H1 (cell line): ENCODE results near the gene EIF1B. TPM values are rescaled to one million over a fixed set of nuclear protein-coding genes. Genes with fewer than 3 reads are reported as not detected.

ENCODE experiments used
- CTCF ChIA-PET: fragments of 300-600 bp; sonication (Branson Sonifier 250); formaldehyde crosslinking; loops from one replicate; lab custom pipeline; 2021; ENCODE audit not compliant: partially characterized antibody; lab: Charles Lee
- POLR2A ChIA-PET: fragments of 300-600 bp; sonication (Branson Sonifier 250); formaldehyde crosslinking; loops from one replicate; lab custom pipeline; 2021; ENCODE audit warnings: inconsistent platforms; ENCODE audit not compliant: partially characterized antibody; lab: Charles Lee
- DNase-seq, 2 experiments: peaks; one replicate each; pipeline versions ENCODE4 v3.0.0 to v3.0.0-alpha.2; 2010 to 2022; ENCODE audit warnings: low spot score in 2 of 2, low read depth in 1 of 2, mixed read lengths in 1 of 2
- FAIRE-seq: peaks from 2 replicates; lab custom pipeline; 2011; peaks lifted over from hg19 to GRCh38; lab: Jason Lieb, UNC
- H2AFZ ChIP-seq: 2 replicates; pipeline ENCODE4 v1.8.1; 2012; ENCODE audit warnings: low read length, inconsistent platforms
- H2AK5ac ChIP-seq: 2 replicates; pipeline ENCODE4 v1.6.1; 2013; ENCODE audit warnings: low read depth, low read length
- H2BK120ac ChIP-seq: replicated peaks from 2 replicates; pipeline ENCODE3; 2013; ENCODE audit warnings: low read depth, low read length, inconsistent platforms
- H2BK12ac ChIP-seq: 2 replicates; pipeline ENCODE4 v1.6.1; 2013; ENCODE audit warnings: low read depth, low read length
- H2BK15ac ChIP-seq: 2 replicates; pipeline ENCODE4 v1.6.1; 2013; ENCODE audit warnings: low read length
- H2BK20ac ChIP-seq: 2 replicates; pipeline ENCODE4 v1.6.1; 2013; ENCODE audit warnings: low read length
- H2BK5ac ChIP-seq: 2 replicates; pipeline ENCODE4 v1.6.1; 2013; ENCODE audit warnings: low read depth, low read length
- H3K14ac ChIP-seq: 2 replicates; pipeline ENCODE4 v1.6.1; 2013; ENCODE audit warnings: inconsistent platforms; ENCODE audit not compliant: insufficient read length
- H3K18ac ChIP-seq: 2 replicates; pipeline ENCODE4 v1.6.1; 2013; ENCODE audit warnings: low read length; ENCODE audit errors: extremely low read depth
- H3K23ac ChIP-seq: 2 replicates; pipeline ENCODE4 v1.6.1; 2013; ENCODE audit warnings: inconsistent platforms; ENCODE audit not compliant: insufficient read length
- H3K23me2 ChIP-seq: 2 replicates; pipeline ENCODE4 v1.6.1; 2013; ENCODE audit warnings: low read depth, low read length
- H3K27ac ChIP-seq: 2 replicates; pipeline ENCODE4 v1.6.1; 2011; ENCODE audit warnings: low read depth, low read length, inconsistent platforms
- H3K27me3 ChIP-seq, 4 experiments: replicated peaks in 1 of 4; 1 replicate in 1 of 4; 2 replicates in 3 of 4; pipeline versions ENCODE4 v1.6.1 to v1.8.1; 2011 to 2013; ENCODE audit warnings: low read length in 3 of 4, mild to moderate bottlenecking in 3 of 4, inconsistent platforms in 2 of 4, mixed read lengths in 2 of 4, moderate library complexity in 1 of 4; ENCODE audit not compliant: control insufficient read depth in 3 of 4, insufficient read depth in 3 of 4; ENCODE audit errors: extremely low read depth in 1 of 4
- H3K36me3 ChIP-seq, 4 experiments: 2 replicates each; pipeline versions ENCODE4 v1.6.1 to v1.8.1; 2011 to 2013; ENCODE audit warnings: mild to moderate bottlenecking in 4 of 4, low read length in 3 of 4, moderate library complexity in 2 of 4, control low read depth in 1 of 4, inconsistent platforms in 1 of 4; ENCODE audit not compliant: insufficient read depth in 4 of 4, control insufficient read depth in 2 of 4
- H3K4ac ChIP-seq: replicated peaks from 2 replicates; pipeline ENCODE3; 2013; ENCODE audit warnings: low read length, low read depth, mixed read lengths, inconsistent platforms; ENCODE audit not compliant: insufficient read length
- H3K4me1 ChIP-seq, 4 experiments: replicated peaks in 1 of 4; 1 replicate in 1 of 4; 2 replicates in 3 of 4; pipeline versions ENCODE4 v1.6.1 to v1.8.1; 2011 to 2013; ENCODE audit warnings: low read length in 3 of 4, inconsistent platforms in 2 of 4, mixed read lengths in 1 of 4; ENCODE audit not compliant: insufficient read depth in 4 of 4, control insufficient read depth in 3 of 4
- H3K4me2 ChIP-seq, 2 experiments: 2 replicates each; pipeline versions ENCODE4 v1.6.1 to v1.8.1; 2011 to 2013; ENCODE audit warnings: low read depth in 2 of 2, low read length in 2 of 2, control low read depth in 1 of 2, inconsistent platforms in 1 of 2, mild to moderate bottlenecking in 1 of 2; ENCODE audit not compliant: insufficient read depth in 1 of 2
- H3K4me3 ChIP-seq, 4 experiments: fragments of 200-600, 300-600 bp in 1 of 4; sonication (generic), shearing (Covaris generic), sonication (Bioruptor Twin) in 1 of 4; 2 replicates each; pipeline versions ENCODE4 v1.5.1 to v1.8.1; 2011 to 2016; ENCODE audit warnings: low read length in 4 of 4, low read depth in 3 of 4, control low read depth in 2 of 4, inconsistent platforms in 2 of 4, mild to moderate bottlenecking in 2 of 4, mixed read lengths in 1 of 4, moderate library complexity in 1 of 4; ENCODE audit not compliant: insufficient read depth in 2 of 4; ENCODE audit errors: extremely low read depth in 1 of 4
- H3K56ac ChIP-seq: replicated peaks from 2 replicates; pipeline ENCODE3; 2013; ENCODE audit warnings: low read depth, mild to moderate bottlenecking, mixed read lengths, low read length, inconsistent platforms; ENCODE audit not compliant: insufficient read length
- H3K79me1 ChIP-seq: 2 replicates; pipeline ENCODE4 v1.6.1; 2013; ENCODE audit warnings: low read depth, low read length, control low read depth
- H3K79me2 ChIP-seq, 2 experiments: 2 replicates each; pipeline versions ENCODE4 v1.6.1 to v1.8.1; 2012 to 2013; ENCODE audit warnings: low read length in 2 of 2, mild to moderate bottlenecking in 2 of 2, inconsistent platforms in 1 of 2; ENCODE audit not compliant: insufficient read depth in 2 of 2, control insufficient read depth in 1 of 2
- H3K9ac ChIP-seq, 4 experiments: replicated peaks in 1 of 4; 1 replicate in 1 of 4; 2 replicates in 3 of 4; pipeline versions ENCODE4 v1.6.1 to v1.8.1; 2011 to 2013; ENCODE audit warnings: low read depth in 3 of 4, low read length in 3 of 4, control low read depth in 2 of 4, mild to moderate bottlenecking in 2 of 4, moderate library complexity in 2 of 4, inconsistent platforms in 1 of 4; ENCODE audit errors: extremely low read depth in 1 of 4
- H3K9me3 ChIP-seq, 2 experiments: 2 replicates each; pipeline versions ENCODE4 v1.6.1 to v1.8.1; 2012 to 2013; ENCODE audit warnings: mild to moderate bottlenecking in 2 of 2, moderate library complexity in 2 of 2, control low read depth in 1 of 2, inconsistent platforms in 1 of 2, low read depth in 1 of 2, low read length in 1 of 2, mixed read lengths in 1 of 2; ENCODE audit not compliant: insufficient read depth in 2 of 2
- H4K20me1 ChIP-seq, 2 experiments: replicated peaks in 1 of 2; 2 replicates each; pipeline versions ENCODE3 to v1.8.1; 2011 to 2013; ENCODE audit warnings: inconsistent platforms in 2 of 2, low read length in 2 of 2, mild to moderate bottlenecking in 1 of 2; ENCODE audit not compliant: insufficient read depth in 2 of 2, control insufficient read depth in 1 of 2
- H4K5ac ChIP-seq: 2 replicates; pipeline ENCODE4 v1.6.1; 2013; ENCODE audit warnings: low read length, low read depth, mixed read lengths, inconsistent platforms; ENCODE audit not compliant: insufficient read length
- H4K8ac ChIP-seq: 2 replicates; pipeline ENCODE4 v1.8.0; 2013; ENCODE audit warnings: mild to moderate bottlenecking, moderate library complexity, low read length, inconsistent platforms; ENCODE audit not compliant: insufficient read depth; ENCODE audit errors: extremely low read depth
- H4K91ac ChIP-seq: replicated peaks from 2 replicates; pipeline ENCODE3; 2013; ENCODE audit warnings: low read length, mixed read lengths, inconsistent platforms; ENCODE audit not compliant: insufficient read length
- BACH1 ChIP-seq: IDR thresholded peaks from 2 replicates; pipeline ENCODE4 v1.6.1; 2012; ENCODE audit warnings: low read length, improper control_type of control experiment
- BRCA1 ChIP-seq: IDR thresholded peaks from 2 replicates; pipeline ENCODE4 v1.6.1; 2012; ENCODE audit warnings: low read depth, low read length, improper control_type of control experiment
- CEBPB ChIP-seq: IDR thresholded peaks from 2 replicates; pipeline ENCODE4 v1.6.1; 2012; ENCODE audit warnings: low read depth, low read length
- RFX5 ChIP-seq: IDR thresholded peaks from 2 replicates; pipeline ENCODE4 v1.6.1; 2011; ENCODE audit warnings: low read depth, low read length, improper control_type of control experiment, borderline replicate concordance
- YY1 ChIP-seq: IDR thresholded peaks from 2 replicates; pipeline ENCODE4 v1.6.1; 2011; ENCODE audit warnings: low read depth, mild to moderate bottlenecking, low read length
- WGBS, 2 experiments: shearing (Covaris generic) in 1 of 2; methylation state at CpG; one replicate each; pipeline versions ENCODE4 v1.1.6 to v1.1.7; 2013 to 2015; ENCODE audit warnings: low lambda C conversion rate in 2 of 2, mixed read lengths in 2 of 2, inconsistent platforms in 1 of 2, low coverage in 1 of 2, missing lambda C conversion rate in 1 of 2; ENCODE audit not compliant: insufficient replicate concordance in 2 of 2, insufficient coverage in 1 of 2, insufficient read length in 1 of 2; ENCODE audit errors: extremely low coverage in 1 of 2, missing lambda C conversion rate in 1 of 2; 5-methylcytosine and 5-hydroxymethylcytosine counted together
- long read RNA-seq, 2 experiments: library from RNA in 1 of 2; library from capped mRNA in 1 of 2; stranded (forward); transcript quantifications; one replicate each; pipeline ENCODE4 v2.0.0, GENCODE V29; 2021; ENCODE audit warnings: inconsistent platforms in 1 of 2
- polyA minus RNA-seq, 3 experiments: library from RNA; depleted of rRNA, polyadenylated mRNA; stranded (reverse); fragments of >200 nt; gene quantifications; 1 replicate in 2 of 3; 2 replicates in 1 of 3; pipeline ENCODE4 v1.2.3, GENCODE V29; 2011
- polyA plus RNA-seq, 7 experiments: library from polyadenylated mRNA; depleted of rRNA in 3 of 7; stranded (reverse) in 5 of 7; unstranded in 2 of 7; fragments of >200 nt in 5 of 7; fragments of 200-250 nt in 2 of 7; gene quantifications; 1 replicate in 5 of 7; 2 replicates in 1 of 7; 4 replicates in 1 of 7; pipeline versions ENCODE4 v1.2.1 to v1.2.3, GENCODE V29; 2011 to 2013; ENCODE audit warnings: missing spikeins in 2 of 7, mixed read lengths in 2 of 7
- total RNA-seq: library from RNA; stranded (reverse); fragmentation: NEBNext Ultra II Directional; extraction: Animal tissue kit (Norgen Biotek cat#: 25700); gene quantifications from 2 replicates; pipeline ENCODE4 v1.2.1, GENCODE V29; 2021
- TF ChIP-seq, protein P1 (sequence below): IDR thresholded peaks from 2 replicates; pipeline ENCODE4 v1.6.1; 2012; ENCODE audit warnings: low read length, inconsistent platforms
- TF ChIP-seq, protein P2 (sequence below): IDR thresholded peaks from 2 replicates; pipeline ENCODE4 v1.6.1; 2012; ENCODE audit warnings: inconsistent platforms

Gene EIF1B
- total RNA-seq (111 and 115 TPM in 2 replicates), polyA plus RNA-seq (2011; rRNA removed) (42.4 and 42.5 TPM in 2 replicates), polyA minus RNA-seq (2011; rRNA and poly(A)+ RNA removed) (6.8 and 7.0 TPM in 2 replicates)
- 34.9 TPM for polyA plus RNA-seq (2011; cell fraction: cytosol; rRNA removed)
- polyA plus RNA-seq (2011; cell fraction: nucleus; rRNA removed) = 32.6 TPM
- polyA plus RNA-seq (2012, experiment 1 of 2) = 89.6 to 114 TPM (median 91.8 TPM) in 4 replicates
- polyA plus RNA-seq (2012, experiment 2 of 2) = 124 TPM
- 114 TPM for polyA plus RNA-seq (2013, experiment 1 of 2)
- polyA plus RNA-seq (2013, experiment 2 of 2) = 109 TPM
- 25.8 TPM for polyA minus RNA-seq (2011; cell fraction: cytosol; rRNA and poly(A)+ RNA removed)
- 28.0 TPM for polyA minus RNA-seq (2011; cell fraction: nucleus; rRNA and poly(A)+ RNA removed)
- long read RNA-seq, experiment 1, transcript EIF1B-201 (4 exons, 1,010 nt) = major isoform, 203 of 249 reads
- long read RNA-seq, experiment 1, partial matches to known transcripts = 38 of 249 reads
- long read RNA-seq, experiment 1, other reads (novel, unspliced or antisense) = 5 of 249 reads
- long read RNA-seq, experiment 2, transcript EIF1B-201 (4 exons, 1,010 nt) = major isoform, 188 of 191 reads
- long read RNA-seq, experiment 2, partial matches to known transcripts = 0 of 191 reads
- long read RNA-seq, experiment 2, other reads (novel, unspliced or antisense) = 2 of 191 reads

DNA sequence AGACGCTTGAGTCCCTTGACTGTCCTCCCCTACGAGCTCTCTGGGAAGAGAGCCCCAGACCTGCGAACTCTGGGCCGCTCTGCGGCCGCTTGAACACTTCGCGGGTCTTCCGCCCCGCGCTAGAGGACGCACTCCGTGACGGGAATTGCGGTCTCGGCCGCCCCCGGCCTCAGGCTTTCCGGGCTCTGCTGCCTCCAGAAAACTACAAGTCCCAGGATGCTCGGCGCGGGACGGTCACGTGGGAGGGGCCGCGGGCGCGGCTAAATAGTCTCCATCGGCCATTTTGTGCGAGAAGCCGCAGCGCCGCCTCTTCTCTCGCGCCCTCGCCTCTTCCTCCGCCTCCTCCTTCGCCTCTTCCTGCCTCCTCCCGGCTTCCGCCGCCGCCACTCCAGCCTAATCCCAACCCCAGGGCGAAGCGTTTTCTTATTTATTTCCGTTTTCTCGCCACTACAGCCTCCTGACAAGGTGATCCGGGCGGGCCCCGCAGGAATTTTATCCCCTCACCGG, at the start of gene EIF1B:
Gene EIF1B (plus strand): TSS at position 290 of the 507 bp plus-strand sequence. CDS start 235 bp downstream, outside the sequence.
- Histone ChIP-seq H3K4ac (no peak within 1 kb of the TSS), H3K23me2 (no peaks in the 10 kb centered on the region), H3K23ac (no peak within 1 kb of the TSS), H3K36me3 (peaks cover 4 to 40% (median 16%) of the 10 kb centered on the region in 4 experiments; a peak in 5 of 8 replicates), H4K20me1 (no peaks in the 10 kb centered on the region), H3K14ac (no peak within 1 kb of the TSS), H3K79me2 (peaks cover 0 to 17% of the 10 kb centered on the region in 2 experiments; a peak in 3 of 4 replicates), H3K4me3 (peak within 1 kb of the TSS; percentile 93 to 98 (median 96)), H4K5ac (peak within 1 kb of the TSS; percentile 80), H2BK20ac (no peak within 1 kb of the TSS), H2BK12ac (no peak within 1 kb of the TSS), H3K4me2 (peak within 1 kb of the TSS; percentile 69 to 84), H3K56ac (peak within 1 kb of the TSS; percentile 51), H2BK15ac (no peak within 1 kb of the TSS), H2BK5ac (peak within 1 kb of the TSS; percentile 72), H3K27ac (peak within 1 kb of the TSS; percentile 94), H4K8ac (peak within 1 kb of the TSS; percentile 98), H3K9ac (peak within 1 kb of the TSS; percentile 94 to 96 (median 94)), H3K18ac (peak within 1 kb of the TSS; percentile 73; the same call in 1 of the 2 replicates), H3K9me3 (no peaks in the 10 kb centered on the region), H3K4me1 (peaks cover 3 to 5% (median 4%) of the 10 kb centered on the region in 4 experiments; a peak in 4 of 7 replicates), H2AK5ac (no peak within 1 kb of the TSS), H3K79me1 (no peaks in the 10 kb centered on the region), H2BK120ac (no peak within 1 kb of the TSS), H2AFZ (peak within 1 kb of the TSS; percentile 87), H3K27me3 (no peaks in the 10 kb centered on the region), H4K91ac (peak within 1 kb of the TSS; percentile 11)
- CTCF ChIA-PET = interaction anchor here (0.6 to 16.5 kb wide), 15 partner anchors 8 to 1108 kb away, joined by 3 to 290 read pairs (median 4); no protein-coding TSS in a partner anchor
- DNase-seq (peak; percentile 97 to 98), FAIRE-seq (peak; percentile 70)
- POLR2A ChIA-PET = interaction anchor here (0.6 to 2.2 kb wide), 37 partner anchors 8 to 1407 kb away, joined by 3 to 9 read pairs (median 3); partner anchors contain the start of gene RPL14
- WGBS, 2 experiments = 1% methylated on average over 47 of the region's 50 CpGs; no CpG with 5 or more reads in 1 of the 2 experiments
- TF ChIP-seq YY1 (peak; percentile 97), RFX5 (no peak), BRCA1 (no peak), BACH1 (peak; percentile 47; the same call in 1 of the 2 replicates), CEBPB (no peak)
- TF ChIP-seq, protein P1, sequence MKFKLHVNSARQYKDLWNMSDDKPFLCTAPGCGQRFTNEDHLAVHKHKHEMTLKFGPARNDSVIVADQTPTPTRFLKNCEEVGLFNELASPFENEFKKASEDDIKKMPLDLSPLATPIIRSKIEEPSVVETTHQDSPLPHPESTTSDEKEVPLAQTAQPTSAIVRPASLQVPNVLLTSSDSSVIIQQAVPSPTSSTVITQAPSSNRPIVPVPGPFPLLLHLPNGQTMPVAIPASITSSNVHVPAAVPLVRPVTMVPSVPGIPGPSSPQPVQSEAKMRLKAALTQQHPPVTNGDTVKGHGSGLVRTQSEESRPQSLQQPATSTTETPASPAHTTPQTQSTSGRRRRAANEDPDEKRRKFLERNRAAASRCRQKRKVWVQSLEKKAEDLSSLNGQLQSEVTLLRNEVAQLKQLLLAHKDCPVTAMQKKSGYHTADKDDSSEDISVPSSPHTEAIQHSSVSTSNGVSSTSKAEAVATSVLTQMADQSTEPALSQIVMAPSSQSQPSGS = peak; percentile 63; the same call in 1 of the 2 replicates
- TF ChIP-seq, protein P2, sequence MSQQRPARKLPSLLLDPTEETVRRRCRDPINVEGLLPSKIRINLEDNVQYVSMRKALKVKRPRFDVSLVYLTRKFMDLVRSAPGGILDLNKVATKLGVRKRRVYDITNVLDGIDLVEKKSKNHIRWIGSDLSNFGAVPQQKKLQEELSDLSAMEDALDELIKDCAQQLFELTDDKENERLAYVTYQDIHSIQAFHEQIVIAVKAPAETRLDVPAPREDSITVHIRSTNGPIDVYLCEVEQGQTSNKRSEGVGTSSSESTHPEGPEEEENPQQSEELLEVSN = 0 out of 2 replicates have a peak, but pooled peaks have one; percentile 47
